GM04503 (cell line): ENCODE data around the gene APBB2.
"Not testable (repeated sequence)": the region's sequence is repeated elsewhere in the genome, so short reads cannot be mapped to it uniquely, and the experiment has no call there.

Experiments
- DNase-seq: peaks from one replicate; pipeline ENCODE4 v3.0.0-alpha.2; 2012; ENCODE audit warnings: low read depth

The APBB2 gene

GRCh38 chr4:41015016-41015675, 199.2 kb downstream of the APBB2 start:
- no peak for DNase-seq

DNA sequence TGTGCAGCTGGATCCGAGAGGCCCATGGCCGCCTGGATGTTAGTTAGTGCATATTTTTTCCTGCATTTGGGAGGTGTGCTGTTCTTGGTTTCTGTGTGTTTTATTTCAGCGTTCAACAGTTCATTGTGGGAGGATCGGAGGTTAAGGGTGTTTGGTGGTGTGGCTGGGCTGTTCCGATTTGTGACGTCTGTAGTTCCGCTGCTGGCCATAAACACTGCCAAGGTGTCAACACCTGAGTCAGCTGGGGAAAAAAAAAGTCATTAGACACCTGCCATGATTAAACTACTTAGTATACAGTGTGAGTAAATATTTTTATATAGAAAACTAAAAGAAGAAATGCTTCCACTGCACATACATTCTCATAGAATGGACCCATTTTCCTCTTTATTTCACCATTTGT, 200.2 kb downstream of the APBB2 start:
- DNase-seq = no peak

DNA sequence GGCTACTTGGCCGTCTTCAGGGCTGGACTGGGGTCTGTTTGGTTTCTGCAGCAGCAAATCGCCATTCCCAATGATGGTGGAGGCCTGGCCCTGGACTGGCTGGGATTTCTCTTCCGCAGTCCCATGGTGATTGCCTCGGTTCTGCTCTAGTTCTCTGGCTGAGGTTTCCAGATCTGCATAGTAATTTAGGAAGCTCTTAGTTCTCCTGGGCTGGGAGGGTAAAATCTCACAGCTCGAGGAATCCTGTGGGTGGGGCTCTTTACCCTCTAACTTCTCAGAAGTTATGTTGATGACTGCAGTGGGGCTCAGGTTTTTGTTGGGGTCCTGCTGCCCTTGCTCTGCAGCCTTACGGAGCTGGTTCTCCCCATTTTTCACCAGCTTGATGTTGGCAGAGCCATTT, 200.6 kb downstream of the APBB2 start:
- DNase-seq = no peak

DNA sequence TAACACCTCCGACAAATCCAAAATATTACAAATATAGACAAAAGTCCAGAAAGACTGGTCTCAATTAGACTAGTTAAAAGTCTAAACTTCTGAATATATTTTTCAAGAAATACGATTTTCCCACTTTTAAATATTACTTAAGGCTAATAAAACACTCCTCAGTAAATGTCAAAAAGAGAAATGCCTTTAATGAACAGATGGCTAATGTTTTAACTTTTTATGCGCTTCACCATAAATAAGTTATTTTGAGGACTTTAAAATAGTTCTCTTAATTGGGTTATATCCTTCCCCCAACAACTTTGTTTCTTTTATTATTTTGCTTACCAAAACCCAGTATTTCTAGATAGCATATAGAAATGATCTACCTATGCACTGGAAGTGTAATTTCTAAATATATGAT, 201.4 kb downstream of the APBB2 start:
- DNase-seq = no peak

GRCh38 chr4:41012293-41012692, 202.0 kb downstream of the APBB2 start:
- no peak for DNase-seq

- DNase-seq = no peak
Measured at GRCh38 chr4:41009411-41009810, 204.9 kb downstream of the APBB2 start.

- DNase-seq = no peak
Measured at GRCh38 chr4:41006141-41006540, 208.2 kb downstream of the APBB2 start.

DNA sequence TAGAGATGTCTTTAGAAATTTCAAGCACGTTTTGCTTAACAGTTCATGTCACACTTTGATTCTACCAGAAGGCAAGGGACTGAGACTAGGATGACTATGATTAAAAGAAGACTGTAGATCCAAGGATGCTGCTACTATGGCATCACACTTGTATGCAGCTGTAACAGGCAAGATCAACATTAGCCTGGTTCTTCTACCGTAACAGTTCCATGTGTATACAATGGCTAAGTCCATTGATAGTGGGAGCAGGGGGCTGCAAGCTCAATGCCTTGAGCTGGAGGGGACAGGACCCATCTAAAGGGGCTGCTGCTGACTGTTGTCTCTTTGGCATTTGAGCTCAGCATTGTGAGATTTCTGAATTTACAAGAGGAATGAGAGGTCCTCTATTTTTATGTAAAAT, 212.0 kb downstream of the APBB2 start:
- DNase-seq = no peak

- DNase-seq = no peak
Measured at GRCh38 chr4:41000356-41000755, 214.0 kb downstream of the APBB2 start.

DNA sequence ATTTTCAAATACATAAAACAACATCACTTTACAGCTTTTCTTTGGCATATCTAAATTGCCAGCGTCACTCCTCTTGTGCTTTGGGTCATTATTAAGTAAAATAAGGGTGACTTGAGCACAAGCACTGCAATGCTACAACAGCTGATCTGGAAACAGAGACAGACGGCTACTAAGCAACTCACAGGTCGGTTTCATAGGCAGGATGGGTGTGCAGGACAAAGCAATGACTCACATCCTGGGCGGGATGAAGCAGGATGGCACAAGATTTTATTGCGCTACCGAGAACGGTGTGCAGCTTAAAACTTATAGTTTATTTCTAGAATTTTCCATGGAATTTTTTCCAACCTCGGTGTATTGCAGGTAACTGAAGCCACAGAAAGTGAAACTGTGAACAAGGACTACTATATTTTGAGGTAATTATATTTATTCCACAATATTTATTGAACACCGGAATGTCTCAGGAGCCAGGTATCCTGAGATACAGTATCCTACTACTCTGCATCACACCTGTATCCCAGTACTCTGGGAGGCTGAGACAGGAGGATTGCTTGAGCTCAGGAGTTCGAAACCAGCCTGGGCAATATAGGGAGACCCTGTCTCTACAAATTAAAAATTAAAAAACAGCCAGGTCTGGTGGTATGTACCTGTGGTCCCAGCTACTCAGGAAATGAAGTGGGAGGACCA, 215.5 kb downstream of the APBB2 start:
- DNase-seq = no peak

GRCh38 chr4:40995850-40996249, 218.5 kb downstream of the APBB2 start:
- DNase-seq = peak; percentile 65

DNA sequence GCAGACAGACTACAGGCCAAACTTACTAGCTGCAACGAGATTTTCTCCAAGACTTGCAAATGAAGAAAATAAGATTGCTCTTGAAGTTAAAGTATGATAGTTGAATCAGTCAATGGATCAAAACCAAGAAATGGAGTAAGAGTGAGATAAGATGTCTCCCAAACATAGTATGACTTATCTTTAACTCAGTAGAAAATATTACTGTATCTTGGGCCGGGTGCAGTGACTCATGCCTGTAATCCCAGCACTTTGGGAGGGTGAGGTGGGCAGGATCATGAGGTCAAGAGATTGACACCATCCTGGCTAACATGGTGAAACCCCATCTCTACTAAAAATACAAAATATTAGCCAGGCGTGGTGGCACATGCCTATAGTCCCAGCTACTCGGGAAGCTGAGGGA, 220.0 kb downstream of the APBB2 start:
- DNase-seq = not testable (repeated sequence)

GRCh38 chr4:40993296-40993693, 221.0 kb downstream of the APBB2 start:
- not testable (repeated sequence) for DNase-seq

GRCh38 chr4:40992472-40993295, 221.7 kb downstream of the APBB2 start:
- DNase-seq = no peak

GRCh38 chr4:40991908-40992307, 222.4 kb downstream of the APBB2 start:
- DNase-seq = no peak

DNA sequence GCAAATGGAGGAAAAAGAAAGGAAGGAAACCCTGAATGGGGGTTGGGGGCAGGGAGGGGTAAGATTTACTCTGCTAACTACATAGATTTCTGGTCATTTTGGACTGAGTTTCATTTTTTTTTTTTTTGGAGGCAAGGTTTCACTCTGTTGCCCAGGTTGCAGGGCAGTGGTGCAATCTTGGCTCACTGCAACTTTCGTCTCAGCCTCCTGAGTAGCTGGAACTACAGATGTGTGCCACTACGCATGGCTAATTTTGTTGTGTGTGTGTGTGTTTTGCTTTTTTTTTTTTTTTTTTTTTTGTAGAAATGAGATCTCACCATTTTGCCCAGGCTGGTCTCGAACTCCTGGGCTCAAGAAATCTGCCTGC, 223.5 kb downstream of the APBB2 start:
- DNase-seq = no peak

- DNase-seq = peak; percentile 97
Measured at GRCh38 chr4:40990236-40990898, 224.0 kb downstream of the APBB2 start.

- DNase-seq = no peak
Measured at GRCh38 chr4:40987151-40987550, 227.2 kb downstream of the APBB2 start.

GRCh38 chr4:40986375-40986774, 228.0 kb downstream of the APBB2 start:
- no peak for DNase-seq

DNA sequence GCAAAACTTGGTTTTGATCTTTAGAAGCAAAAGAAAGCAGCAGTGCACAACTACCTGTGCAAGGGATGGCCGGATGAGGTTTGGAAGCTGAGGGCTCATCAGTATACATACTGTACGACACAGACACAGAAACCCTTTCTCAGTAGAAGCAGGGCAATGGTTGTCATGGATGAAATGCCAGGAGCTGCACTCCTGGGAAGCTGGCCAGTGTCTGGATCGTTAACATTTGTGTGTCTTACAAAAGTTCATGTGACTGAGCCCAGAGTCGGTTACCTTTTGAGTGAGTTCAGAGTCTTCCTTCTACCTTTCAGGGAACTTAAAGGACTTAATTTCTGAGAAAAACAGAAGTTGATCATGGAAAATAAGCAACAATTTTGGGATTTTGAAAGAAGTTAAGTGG, 230.3 kb downstream of the APBB2 start:
- DNase-seq = no peak

GRCh38 chr4:40980318-40980883, 233.9 kb downstream of the APBB2 start:
- DNase-seq = no peak

- no peak for DNase-seq
Measured at GRCh38 chr4:40978548-40978947, 235.8 kb downstream of the APBB2 start.
